Upper lobe of left lung (tissue), 4 donors: Measurements from ENCODE around the gene SNTG2.

Experiments used
- CTCF ChIP-seq, 6 experiments: fragments of 450-650 bp in 4 of 6; fragments of 200-600 bp in 2 of 6; sonication (generic) in 2 of 6; IDR thresholded peaks; one replicate each; pipeline ENCODE4 v1.5.1; 2016 to 2019; ENCODE audit warnings: antibody characterized with exemption in 6 of 6
- POLR2A ChIP-seq, 4 donors: fragments of 450-650 bp; IDR thresholded peaks; one replicate each; pipeline ENCODE4 v1.5.1; 2016 to 2017; ENCODE audit warnings: antibody characterized with exemption in 4 of 4, mild to moderate bottlenecking in 2 of 4
- POLR2AphosphoS5 ChIP-seq, 2 donors: sonication (generic); formaldehyde crosslinking; IDR thresholded peaks; one replicate each; pipeline ENCODE4 v1.5.1; 2017; ENCODE audit warnings: antibody characterized with exemption in 2 of 2

DNA sequence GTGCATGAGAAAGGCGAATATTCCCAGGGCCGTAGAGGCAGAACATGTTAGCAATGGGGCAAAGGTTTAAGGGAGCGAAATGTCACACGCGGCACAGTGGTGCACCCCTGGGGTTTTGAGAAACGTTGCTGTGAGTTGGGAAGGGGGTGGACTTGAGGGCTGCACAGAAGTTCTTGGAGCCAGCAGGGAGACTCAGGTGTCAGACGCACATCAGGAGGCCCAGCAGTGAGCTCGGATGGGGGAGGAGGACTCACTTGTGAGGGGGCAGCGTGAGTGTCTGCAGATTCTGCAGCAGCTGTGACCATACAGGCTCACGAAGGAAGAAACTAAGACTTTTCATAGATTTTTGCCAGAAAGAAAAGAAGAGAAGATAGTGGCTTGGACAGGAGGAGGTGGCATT is 218.2 kb downstream of the SNTG2 start:
- TF ChIP-seq CTCF (IDR thresholded peaks at IDR 0.05) (no peak), POLR2A (IDR thresholded peaks at IDR 0.05) (no peak), POLR2AphosphoS5 (IDR thresholded peaks at IDR 0.05) (no peak)
